ENCODE results near the gene ACTMAP.

The ACTMAP gene

DNA sequence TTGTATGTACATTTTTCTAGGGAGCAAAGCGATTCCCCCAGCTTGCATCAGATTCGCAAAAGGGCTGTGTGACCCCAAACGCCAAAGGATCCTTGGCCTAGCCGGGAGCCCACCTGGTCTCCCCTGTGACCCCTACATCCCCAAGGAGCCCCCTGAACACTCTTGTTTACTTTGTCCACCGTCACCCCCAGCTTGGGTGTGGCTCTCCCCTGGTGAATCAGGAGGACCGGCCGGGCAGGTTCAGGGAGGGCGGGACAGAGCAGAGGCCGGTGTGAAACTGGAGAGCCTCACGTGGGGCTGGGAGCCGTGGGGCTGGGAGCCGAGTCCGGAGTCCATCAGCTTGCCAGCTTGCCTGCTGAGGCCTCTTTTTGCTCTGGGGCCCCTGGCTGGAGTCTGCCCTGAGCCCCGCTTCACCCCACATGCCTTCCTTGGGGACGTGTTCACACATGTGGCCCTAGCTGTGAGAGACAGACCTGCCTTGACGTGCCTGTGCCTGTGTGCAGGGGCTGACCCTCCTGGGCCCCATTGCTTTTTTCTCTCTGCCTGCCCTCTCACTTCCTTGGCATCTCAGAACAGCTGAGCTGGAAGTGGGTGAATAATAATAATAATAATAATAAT is 31.4 kb downstream of the ACTMAP start:
- peak; percentile 70 for DNase-seq (ENCODE audit: low spot score)

DNA sequence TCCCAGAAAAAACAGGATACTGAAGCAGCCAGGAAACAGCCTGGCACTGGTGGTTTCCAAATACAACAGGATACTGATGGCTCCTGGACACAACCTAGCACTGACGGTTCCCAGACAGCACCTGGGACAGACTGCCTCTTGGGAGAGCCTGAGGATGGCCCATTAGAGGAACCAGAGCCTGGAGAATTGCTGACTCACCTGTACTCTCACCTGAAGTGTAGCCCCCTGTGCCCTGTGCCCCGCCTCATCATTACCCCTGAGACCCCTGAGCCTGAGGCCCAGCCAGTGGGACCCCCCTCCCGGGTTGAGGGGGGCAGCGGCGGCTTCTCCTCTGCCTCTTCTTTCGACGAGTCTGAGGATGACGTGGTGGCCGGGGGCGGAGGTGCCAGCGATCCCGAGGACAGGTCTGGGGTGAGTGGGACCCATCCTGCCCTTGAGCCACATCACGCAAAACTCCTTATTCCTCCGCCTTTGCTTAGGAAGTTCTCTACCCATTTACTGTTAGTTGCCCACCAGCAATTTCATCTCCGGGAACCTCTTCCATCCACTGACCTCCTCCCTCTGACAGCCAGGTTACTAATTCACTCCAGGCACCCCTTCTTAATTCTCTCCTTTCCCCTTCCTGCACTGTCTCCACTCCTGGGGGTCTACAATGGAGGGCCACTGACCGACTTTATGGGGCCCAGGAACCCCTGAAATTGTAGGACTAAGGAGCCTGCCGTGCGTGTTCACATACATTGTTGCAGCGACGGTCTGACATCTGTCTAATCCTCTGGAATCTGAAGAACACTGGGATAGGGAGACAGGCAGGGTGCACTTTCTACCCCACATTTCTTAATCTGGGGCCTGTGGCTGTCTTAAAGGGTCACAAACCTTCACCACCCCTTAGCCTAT is 32.1 kb downstream of the ACTMAP start:
- no peak for DNase-seq (ENCODE audit: low spot score)

DNA sequence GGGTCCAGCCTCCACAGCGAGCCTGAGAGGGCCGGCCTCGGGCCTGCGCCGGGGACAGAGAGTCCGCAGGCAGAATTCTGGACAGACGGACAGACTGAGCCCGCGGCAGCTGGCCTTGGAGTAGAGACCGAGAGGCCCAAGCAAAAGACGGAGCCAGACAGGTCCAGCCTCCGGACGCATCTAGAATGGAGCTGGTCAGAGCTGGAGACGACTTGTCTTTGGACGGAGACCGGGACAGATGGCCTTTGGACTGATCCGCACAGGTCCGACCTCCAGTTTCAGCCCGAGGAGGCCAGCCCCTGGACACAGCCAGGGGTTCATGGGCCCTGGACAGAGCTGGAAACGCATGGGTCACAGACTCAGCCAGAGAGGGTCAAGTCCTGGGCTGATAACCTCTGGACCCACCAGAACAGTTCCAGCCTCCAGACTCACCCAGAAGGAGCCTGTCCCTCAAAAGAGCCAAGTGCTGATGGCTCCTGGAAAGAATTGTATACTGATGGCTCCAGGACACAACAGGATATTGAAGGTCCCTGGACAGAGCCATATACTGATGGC is 32.9 kb downstream of the ACTMAP start:
- no peak for DNase-seq (ENCODE audit: low spot score)

DNA sequence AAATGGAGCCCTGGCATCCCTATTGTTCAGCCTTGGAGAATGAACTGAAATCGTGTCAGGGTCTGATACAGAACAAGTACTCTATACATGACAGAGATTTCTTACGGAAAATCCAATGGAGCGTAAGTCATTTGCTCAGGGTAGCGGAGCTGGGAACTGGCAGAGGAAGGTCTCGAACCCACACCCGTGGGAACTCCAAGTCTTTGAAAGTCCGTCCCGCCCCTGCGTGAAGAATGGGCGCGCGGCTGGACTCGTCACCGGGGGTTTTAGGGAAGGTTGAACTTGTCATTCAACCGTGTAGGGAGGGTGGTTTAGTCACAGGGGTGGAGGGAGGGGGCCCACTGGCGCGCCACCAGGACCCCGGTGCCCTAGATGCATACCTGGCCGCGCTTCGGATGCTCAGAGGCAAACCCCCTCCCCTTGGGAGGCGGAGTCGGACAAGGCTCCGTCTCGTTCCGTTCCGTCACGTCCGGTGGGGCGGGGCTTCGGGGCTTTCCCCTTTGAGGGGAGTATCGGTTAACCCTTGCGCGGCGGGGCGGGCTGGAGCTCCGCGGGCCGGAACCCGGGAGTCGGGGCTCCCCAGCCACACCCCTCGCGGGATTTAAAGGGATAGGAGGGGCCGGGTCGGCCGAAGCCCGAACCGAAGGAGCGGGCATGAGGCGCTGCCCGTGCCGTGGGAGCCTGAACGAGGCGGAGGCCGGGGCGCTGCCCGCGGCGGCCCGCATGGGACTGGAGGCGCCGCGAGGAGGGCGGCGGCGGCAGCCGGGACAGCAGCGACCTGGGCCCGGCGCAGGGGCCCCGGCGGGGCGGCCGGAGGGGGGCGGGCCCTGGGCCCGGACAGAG is 33.6 kb downstream of the ACTMAP start, which contains the start of the genes COQ8B and ITPKC:
Gene COQ8B, minus strand, starts transcription at position 405 of the 843 bp plus-strand sequence. CDS start 2,254 bp downstream, outside the sequence.
Gene ITPKC, plus strand, starts transcription at position 631 of the 843 bp plus-strand sequence. Its CDS starts 24 bp downstream, at position 655.
- DNase-seq (ENCODE audit: low spot score) = peak; percentile 97

DNA sequence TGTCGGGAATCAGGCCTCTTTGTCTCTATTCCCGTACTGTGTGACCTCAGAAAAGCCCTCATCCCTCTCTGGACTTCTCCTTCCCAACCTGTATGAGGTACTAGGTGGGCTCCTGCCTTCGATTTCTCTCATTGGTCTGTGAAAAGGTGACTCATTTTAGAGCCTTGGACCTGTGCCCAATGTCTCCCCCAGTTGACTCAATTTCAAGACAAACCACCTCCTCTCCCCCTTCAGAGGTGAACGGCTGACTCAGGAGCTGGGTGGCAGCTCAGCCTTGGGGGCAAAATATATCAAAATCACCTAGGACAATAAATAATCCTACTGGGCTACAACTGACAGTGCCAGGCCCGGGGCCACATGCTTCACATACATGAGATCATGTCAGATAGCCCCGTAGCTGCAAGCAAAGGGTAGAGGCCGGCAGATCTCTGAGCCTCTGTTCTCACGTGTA is 34.2 kb downstream of the ACTMAP start:
- no peak for DNase-seq (ENCODE audit: low spot score)

DNA sequence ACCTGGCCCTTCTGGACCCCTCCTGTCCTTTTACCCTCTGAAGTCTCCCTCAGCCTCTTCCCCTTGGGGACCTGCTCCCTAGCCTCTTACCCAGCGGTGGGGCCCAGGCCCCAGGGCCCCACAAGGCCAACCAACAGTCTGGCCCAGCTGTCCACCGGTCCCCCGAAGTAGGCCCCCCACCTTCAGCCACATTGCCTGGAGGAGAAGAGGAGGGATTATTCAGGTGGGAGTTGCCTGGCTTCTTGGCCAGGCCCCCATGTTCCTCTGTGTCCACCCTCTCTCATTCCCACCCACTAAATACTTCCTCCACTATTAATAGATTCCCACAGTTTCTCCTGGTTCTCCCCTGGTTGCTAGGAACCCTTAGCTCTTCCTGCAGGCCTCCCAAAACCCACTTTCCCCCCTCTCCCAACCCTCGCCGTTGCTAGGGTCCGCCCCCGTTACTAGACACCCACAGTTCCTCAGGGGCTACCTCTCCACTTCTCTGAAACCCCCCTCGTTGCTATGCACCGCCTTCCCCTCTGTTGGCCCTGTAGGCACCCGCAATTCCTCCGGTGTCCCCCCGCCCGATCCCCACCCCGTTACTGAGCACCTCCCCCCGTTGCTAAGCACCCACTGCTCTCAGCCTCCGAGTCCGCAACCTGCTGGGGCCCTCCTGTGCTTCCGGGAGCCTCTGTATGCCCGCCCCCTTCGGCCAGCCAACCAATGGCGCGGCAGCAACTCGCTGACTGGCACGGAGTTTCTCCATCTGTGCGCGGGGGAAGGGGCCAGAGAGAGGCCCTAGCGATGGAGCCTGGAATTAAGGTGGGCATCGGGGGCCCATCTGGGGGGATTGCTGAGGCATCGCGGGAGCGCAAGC is 35.6 kb downstream of the ACTMAP start:
- DNase-seq (ENCODE audit: low spot score) = peak; percentile 91

DNA sequence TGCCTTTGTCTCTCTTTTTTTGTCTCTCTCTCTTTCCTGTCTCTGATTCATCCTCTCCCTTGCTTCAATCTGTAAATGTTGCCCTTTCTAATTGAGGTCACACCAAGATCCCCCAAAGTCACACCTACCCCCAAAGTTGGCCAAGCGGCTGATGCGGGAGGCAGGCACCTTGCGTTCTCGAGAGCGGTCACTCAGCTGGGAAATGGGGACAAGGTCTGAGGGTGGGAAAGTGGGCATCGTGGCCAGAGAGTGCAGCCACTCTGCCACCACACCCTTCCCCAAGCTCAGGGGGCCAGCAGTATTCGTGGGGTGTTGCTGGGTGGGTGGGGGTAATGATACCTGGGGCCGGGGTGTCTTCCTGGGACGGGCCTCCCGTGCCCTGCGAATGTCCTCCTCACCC is 36.3 kb downstream of the ACTMAP start:
- DNase-seq (ENCODE audit: low spot score) = no peak

DNA sequence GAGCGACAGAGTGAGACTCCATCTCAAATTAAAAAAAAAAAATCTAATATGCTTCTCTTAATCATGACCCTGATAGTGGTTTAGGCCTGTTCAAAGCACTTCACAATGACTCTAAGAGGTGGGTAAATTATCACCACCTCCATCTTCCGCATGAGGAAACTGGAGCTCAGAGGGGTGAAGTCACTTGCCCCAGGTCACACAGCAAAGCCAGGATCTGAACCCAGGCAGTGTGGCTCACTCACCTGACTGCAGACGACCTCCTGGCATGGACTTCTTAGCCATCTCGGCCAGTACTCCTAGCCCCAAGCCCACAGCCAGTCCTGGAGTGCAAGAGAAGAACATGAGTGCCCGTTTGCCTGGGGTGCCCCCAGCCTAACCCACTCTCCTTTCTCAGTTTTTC is 40.5 kb downstream of the ACTMAP start:
- DNase-seq (ENCODE audit: low spot score) = no peak

DNA sequence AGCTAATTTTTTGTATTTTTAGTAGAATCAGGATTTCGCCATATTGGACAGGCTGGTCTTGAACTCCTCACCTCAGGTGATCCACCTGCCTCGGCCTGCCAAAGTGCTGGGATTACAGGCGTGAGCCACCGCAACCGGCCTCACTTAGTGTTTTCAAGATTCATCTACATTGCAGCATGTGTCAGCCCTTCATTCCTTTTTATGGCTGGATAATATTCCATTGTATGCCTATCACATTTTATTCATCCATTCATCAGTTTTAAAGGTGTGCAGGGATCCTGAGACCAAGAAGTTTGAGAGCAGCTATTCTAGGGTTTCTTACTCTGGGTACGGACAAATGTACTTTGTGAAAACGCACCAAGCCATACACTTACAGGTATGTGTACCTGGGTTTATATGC is 42.7 kb downstream of the ACTMAP start:
- DNase-seq (ENCODE audit: low spot score) = no peak

DNA sequence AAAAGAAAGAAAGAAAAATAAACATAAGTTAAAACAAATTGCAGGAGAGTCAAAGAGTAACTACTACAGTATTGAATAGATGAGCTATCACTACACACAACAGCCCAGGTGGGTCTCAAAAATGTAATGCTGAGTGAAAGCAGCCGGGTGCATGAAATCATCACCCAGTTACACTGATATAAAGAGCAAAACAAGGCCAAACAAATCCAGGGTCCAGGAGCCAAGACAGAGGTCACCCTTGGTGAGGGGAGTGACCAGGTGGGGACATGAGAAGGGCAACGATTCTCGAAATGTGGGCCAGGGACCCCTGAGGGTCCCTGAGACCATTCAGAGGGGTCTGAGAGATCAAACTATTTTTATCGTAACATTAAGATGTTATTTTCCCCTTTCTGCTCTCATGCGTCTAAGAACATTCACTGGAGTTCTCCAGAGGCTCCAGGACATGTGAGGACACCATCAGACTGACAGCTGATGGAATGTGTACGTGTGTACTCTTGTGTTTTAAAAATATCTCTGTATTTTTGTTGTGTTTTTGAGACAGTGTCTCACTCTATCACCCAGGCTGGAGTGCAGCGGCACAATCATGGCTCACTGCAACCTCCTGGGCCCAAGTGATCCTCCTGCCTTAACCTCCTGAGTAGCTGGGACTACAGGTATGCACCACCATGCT is 44.2 kb downstream of the ACTMAP start:
- no peak for DNase-seq (ENCODE audit: low spot score)

DNA sequence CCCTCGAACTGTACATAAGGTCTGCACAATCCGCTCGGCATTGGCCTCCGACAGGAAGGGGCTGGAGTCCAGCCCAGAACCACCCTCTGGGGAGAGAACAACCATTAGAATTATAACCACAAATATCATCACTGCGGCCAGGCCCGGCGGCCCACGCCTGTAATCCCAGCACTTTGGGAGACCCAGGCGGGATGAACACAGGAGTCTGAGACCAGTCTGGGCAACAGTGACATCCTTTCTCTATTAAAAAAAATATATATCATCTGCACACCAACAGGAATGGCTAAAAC is 45.0 kb downstream of the ACTMAP start:
- DNase-seq (ENCODE audit: low spot score) = no peak

DNA sequence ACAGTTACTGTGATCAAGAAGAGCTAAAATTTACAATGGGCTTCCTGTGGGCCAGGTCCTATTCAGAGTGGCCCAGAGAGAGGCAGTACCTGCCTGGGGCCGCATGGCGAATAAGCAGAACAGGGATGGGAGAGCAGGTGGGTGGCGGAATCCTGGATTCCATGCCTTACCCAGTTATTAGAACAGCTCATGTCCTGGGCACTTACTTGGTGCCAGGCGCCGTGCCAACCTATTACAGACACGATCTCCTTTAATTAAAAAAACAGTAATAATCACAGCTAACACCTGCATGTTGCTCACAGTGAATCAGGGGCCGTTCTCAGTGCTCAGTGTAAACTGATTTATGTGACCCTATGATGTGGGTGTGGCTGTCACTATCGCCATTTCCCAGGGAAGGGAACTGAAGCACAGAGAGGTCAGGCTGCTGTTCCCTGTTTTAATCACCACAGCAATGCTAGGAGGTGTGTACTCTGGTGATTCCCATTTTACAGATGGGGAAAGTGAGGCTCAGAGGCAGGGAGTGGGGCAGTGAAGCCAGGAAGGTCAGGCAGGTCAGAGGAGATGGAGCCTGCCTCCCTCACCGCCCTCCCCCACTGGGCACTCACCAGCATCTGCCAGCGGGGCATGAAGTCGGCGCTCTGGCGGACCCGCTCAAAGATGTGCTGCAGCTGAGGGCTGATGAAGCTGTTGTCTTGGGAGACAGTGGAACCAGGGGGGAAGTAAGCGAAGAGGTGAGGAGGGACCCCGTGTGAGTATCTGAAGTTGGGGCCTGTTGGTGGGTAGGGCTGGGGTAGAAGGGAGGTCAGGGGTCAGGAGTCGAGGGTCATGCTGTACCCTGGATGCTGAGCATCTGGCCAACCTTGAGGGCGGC is 45.6 kb downstream of the ACTMAP start:
- no peak for DNase-seq (ENCODE audit: low spot score)

DNA sequence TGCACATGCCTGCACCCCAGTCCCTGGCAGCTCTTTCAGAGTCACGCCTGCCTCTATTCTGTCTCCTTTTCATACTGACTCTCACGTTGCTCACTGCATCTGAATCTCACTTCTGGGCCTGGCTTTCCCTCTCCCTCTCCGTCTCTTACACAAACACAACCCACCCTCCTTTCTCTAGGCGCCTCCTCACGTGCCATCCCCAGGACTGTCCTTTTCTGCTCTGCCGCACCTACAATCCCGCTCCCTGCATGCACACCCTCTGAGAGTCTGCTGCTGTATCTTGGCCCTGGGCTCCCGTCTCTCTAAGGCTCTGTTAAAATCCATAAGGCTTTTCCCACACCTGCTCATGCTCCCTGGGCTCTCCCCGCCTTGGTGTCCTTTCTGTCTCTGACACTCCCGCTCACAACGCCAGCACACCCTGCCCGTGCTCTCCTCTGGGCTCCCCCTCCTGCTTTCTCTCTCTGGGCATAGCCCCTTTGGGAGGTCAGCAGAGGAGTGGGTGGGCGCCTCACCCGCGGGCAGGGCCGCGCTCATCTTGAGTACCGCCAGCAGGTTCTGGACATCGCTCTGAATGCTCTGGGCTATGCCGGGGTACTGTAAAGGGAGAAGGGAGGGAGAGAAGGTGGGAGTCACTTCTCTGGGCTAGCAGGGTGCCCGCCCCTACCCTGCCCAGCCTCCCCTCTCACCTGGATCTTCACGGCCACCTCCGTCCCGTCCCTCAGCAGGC is 47.1 kb downstream of the ACTMAP start:
- DNase-seq (ENCODE audit: low spot score) = no peak

DNA sequence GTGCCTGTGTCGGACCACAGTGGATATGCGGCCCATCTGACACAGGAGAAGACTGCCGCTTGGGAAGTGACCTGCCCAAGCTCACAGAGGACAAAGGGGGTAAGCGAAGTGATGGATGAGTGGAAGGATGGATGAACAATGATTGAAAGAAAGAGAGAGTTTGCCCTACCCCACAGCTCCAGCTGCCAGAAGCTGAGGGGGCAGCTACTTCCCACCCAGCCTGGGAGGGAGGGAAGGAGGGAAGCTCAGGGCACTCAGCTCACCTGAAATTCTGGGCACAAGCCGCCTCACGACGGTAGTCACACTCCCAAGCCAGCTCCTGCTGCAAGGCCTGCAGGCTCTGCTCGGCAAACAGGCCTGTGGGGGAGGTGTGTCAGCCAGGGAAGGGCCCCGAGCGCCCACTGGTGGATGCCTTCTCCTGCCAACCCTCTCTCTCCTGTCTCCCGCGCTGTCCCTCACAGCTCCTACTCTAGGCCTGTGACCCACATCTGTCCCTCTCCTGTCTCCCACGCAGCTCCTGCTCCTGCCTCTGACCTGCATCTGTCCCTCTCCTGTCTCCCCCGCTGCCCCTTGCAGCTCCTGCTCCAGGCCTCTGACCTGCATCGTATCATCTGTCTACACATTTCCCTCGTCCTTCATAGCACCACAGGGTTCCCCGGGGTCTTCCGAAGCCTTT is 47.8 kb downstream of the ACTMAP start:
- DNase-seq (ENCODE audit: low spot score) = peak; percentile 71

DNA sequence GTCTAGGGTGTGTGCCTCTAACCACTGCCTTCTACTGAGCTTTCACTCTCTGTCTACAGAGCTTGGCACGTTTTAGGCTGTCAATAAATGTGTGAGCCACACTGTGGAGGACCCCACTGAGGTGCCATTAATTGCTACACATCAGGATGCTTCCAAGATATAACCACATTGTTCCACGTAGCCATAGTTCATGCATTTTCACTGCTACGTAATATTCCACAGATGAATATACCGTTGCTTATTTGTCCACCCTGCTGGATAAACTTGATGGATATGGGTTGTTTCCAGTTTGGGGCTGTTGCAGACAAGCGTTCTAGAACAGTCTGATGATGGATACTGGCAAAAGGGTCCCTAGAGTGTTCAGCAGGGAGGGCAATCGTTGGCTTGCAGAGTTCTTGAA is 48.5 kb downstream of the ACTMAP start:
- no peak for DNase-seq (ENCODE audit: low spot score)

DNA sequence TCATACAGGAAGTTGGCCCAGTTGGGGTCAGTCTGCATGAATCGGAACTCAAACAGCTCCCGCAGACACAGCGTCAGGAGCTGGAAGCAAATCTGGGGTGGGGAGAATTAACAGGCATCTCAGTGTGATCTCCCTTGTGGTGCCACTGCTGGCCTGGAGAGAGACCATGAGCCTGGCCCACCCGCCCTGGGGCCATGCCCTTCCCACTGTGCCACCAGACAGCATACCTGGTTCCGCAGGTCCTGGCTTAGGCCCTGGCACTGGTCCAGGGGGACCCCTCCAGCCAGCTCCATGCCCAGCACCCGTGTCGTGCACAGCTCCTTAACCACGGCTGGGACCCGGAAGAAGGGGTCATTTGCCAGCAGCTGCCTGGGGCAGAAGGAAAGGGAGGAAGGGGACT is 50.2 kb downstream of the ACTMAP start:
- DNase-seq (ENCODE audit: low spot score) = no peak

DNA sequence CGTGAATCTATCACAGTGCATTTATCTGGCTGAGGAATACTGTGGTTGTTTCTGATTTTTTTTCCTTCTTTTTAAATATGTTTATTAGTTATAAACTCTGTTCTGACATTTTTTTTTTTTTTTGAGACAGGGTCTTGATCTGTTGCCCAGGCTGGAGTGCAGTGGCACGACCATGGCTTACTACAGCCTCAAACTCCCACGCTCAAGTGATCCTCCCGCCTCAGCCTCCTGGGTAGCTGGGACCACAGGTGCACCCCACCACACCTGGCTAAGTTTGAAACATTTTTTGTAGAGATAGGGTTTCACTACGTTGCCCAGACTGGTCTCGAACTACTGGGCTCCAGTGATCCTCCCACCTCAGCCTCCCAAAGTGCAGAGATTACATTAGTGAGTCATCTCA is 53.3 kb downstream of the ACTMAP start:
- no peak for DNase-seq (ENCODE audit: low spot score)

DNA sequence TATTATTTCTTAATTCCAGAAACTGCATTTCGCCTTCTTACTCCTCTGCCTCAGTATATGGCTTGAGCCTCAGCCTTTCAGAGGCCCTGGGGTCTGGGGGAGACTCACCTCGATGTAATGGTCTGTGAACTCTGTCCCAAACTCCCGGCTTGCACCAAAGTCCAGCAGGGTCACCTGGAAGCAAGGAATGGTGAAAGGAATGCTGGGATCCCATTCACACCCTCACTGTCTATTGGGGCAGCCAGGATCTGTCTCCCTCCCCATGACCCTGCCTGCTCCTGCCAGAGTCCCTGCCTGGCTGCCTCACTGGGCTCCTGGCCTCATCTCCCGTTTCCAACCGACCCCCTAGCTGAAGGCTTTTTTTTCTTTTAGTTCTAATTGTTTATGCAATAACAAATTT is 54.4 kb downstream of the ACTMAP start:
- DNase-seq (ENCODE audit: low spot score) = no peak
